HepG2 (cell line): ENCODE measurements around the gene PBOV1. TPM values are rescaled to one million over a fixed set of nuclear protein-coding genes. Genes with fewer than 3 reads are reported as not detected.
A peak's percentile ranks its signal among the peaks of the same experiment; 100 is the strongest.

Experiments
- FOSL2 ChIP-seq: sonication (generic); formaldehyde crosslinking; IDR thresholded peaks from 2 replicates; pipeline ENCODE4 v1.4.0; 2020; ENCODE audit warnings: missing genetic modification reagents
- FOXA3 ChIP-seq: IDR thresholded peaks from 2 replicates; pipeline ENCODE4 v1.6.1; 2016; ENCODE audit warnings: missing genetic modification reagents, missing compliant biosample characterization
- KLF6 ChIP-seq: IDR thresholded peaks from 2 replicates; pipeline ENCODE4 v1.8.0; 2016; ENCODE audit warnings: missing biosample characterization, missing genetic modification reagents
- RARG ChIP-seq: sonication (generic); formaldehyde crosslinking; IDR thresholded peaks from 2 replicates; pipeline ENCODE4 v1.4.0; 2020; ENCODE audit warnings: low read depth, mild to moderate bottlenecking, missing genetic modification reagents
- REPIN1 ChIP-seq: sonication (generic); formaldehyde crosslinking; IDR thresholded peaks from 2 replicates; pipeline ENCODE4 v1.8.0; 2022; ENCODE audit warnings: missing genetic modification reagents, low read depth, mild to moderate bottlenecking, borderline replicate concordance
- RXRB ChIP-seq: IDR thresholded peaks from 2 replicates; pipeline ENCODE4 v1.6.1; 2016; ENCODE audit warnings: borderline replicate concordance, missing genetic modification reagents, missing compliant biosample characterization
- SIX4 ChIP-seq: sonication (generic); formaldehyde crosslinking; IDR thresholded peaks from 2 replicates; pipeline ENCODE4 v1.4.0; 2020; ENCODE audit warnings: missing genetic modification reagents
- SKI ChIP-seq: fragments of 450-650 bp; IDR thresholded peaks from one replicate; pipeline ENCODE4 v1.6.1; 2018; ENCODE audit warnings: mild to moderate bottlenecking; ENCODE audit not compliant: partially characterized antibody
- SMAD3 ChIP-seq: sonication (generic); formaldehyde crosslinking; IDR thresholded peaks from 2 replicates; pipeline ENCODE4 v1.4.0; 2020; ENCODE audit warnings: missing genetic modification reagents
- ZBTB42 ChIP-seq: sonication (generic); formaldehyde crosslinking; IDR thresholded peaks from 2 replicates; pipeline ENCODE4 v1.5.0; 2020; ENCODE audit warnings: mild to moderate bottlenecking, missing genetic modification reagents
- ZMYM4 ChIP-seq: sonication (generic); formaldehyde crosslinking; IDR thresholded peaks from 2 replicates; pipeline ENCODE4 v1.8.1; 2023; ENCODE audit warnings: mild to moderate bottlenecking, missing genetic modification reagents
- ZNF350 ChIP-seq: sonication (generic); formaldehyde crosslinking; IDR thresholded peaks from 2 replicates; pipeline ENCODE4 v1.4.0; 2020; ENCODE audit warnings: mild to moderate bottlenecking, low read depth, missing genetic modification reagents, borderline replicate concordance
- polyA plus RNA-seq, 8 experiments: library from polyadenylated mRNA; depleted of rRNA in 3 of 8; stranded (reverse) in 7 of 8; unstranded in 1 of 8; fragments of >200 nt; fragmentation: Illumina TruSeq in 4 of 8; extraction: Trizol in 4 of 8; gene quantifications; 2 replicates each; pipeline versions ENCODE4 v1.2.1 to v1.2.3, GENCODE V29; 2011 to 2016; ENCODE audit warnings: low read depth in 4 of 8, missing spikeins in 1 of 8, mixed read lengths in 1 of 8; ENCODE audit not compliant: insufficient read depth in 1 of 8
- total RNA-seq, 5 experiments: library from RNA; depleted of rRNA; stranded (reverse); fragments of >200 nt; fragmentation: Illumina TruSeq; extraction: Trizol; gene quantifications; 2 replicates each; pipeline ENCODE4 v1.2.3, GENCODE V29; 2016; ENCODE audit warnings: low read depth in 1 of 5
- TF ChIP-seq, protein P1 (sequence below): sonication (generic); formaldehyde crosslinking; IDR thresholded peaks from one replicate; pipeline ENCODE4 v1.5.1; 2020; ENCODE audit warnings: mild to moderate bottlenecking, missing genetic modification reagents; ENCODE audit errors: not compliant biosample characterization
- TF ChIP-seq, protein P2 (sequence below): sonication (generic); formaldehyde crosslinking; IDR thresholded peaks from 2 replicates; pipeline ENCODE4 v1.5.0; 2020; ENCODE audit warnings: mild to moderate bottlenecking, missing genetic modification reagents, moderate library complexity
- TF ChIP-seq, protein P3 (sequence below): sonication (generic); formaldehyde crosslinking; IDR thresholded peaks from 2 replicates; pipeline ENCODE4 v1.9.0; 2022; ENCODE audit warnings: missing genetic modification reagents, mild to moderate bottlenecking, borderline replicate concordance
- TF ChIP-seq, protein P4 (sequence below): IDR thresholded peaks from 2 replicates; pipeline ENCODE4 v1.6.1; 2016; ENCODE audit warnings: control low read depth
- TF ChIP-seq, protein P5 (sequence below): IDR thresholded peaks from 2 replicates; pipeline ENCODE4 v1.6.1; 2016; ENCODE audit warnings: missing genetic modification reagents, missing compliant biosample characterization

Gene PBOV1
- total and polyA plus RNA-seq, 2 of the 13 experiments (the other 11 are each of a cell fraction or from before 2014, with no cell fraction given), result not detected

GRCh38 chr6:138227316-138227781, 9.1 kb upstream of the PBOV1 start (continued):
- TF ChIP-seq, protein P1, sequence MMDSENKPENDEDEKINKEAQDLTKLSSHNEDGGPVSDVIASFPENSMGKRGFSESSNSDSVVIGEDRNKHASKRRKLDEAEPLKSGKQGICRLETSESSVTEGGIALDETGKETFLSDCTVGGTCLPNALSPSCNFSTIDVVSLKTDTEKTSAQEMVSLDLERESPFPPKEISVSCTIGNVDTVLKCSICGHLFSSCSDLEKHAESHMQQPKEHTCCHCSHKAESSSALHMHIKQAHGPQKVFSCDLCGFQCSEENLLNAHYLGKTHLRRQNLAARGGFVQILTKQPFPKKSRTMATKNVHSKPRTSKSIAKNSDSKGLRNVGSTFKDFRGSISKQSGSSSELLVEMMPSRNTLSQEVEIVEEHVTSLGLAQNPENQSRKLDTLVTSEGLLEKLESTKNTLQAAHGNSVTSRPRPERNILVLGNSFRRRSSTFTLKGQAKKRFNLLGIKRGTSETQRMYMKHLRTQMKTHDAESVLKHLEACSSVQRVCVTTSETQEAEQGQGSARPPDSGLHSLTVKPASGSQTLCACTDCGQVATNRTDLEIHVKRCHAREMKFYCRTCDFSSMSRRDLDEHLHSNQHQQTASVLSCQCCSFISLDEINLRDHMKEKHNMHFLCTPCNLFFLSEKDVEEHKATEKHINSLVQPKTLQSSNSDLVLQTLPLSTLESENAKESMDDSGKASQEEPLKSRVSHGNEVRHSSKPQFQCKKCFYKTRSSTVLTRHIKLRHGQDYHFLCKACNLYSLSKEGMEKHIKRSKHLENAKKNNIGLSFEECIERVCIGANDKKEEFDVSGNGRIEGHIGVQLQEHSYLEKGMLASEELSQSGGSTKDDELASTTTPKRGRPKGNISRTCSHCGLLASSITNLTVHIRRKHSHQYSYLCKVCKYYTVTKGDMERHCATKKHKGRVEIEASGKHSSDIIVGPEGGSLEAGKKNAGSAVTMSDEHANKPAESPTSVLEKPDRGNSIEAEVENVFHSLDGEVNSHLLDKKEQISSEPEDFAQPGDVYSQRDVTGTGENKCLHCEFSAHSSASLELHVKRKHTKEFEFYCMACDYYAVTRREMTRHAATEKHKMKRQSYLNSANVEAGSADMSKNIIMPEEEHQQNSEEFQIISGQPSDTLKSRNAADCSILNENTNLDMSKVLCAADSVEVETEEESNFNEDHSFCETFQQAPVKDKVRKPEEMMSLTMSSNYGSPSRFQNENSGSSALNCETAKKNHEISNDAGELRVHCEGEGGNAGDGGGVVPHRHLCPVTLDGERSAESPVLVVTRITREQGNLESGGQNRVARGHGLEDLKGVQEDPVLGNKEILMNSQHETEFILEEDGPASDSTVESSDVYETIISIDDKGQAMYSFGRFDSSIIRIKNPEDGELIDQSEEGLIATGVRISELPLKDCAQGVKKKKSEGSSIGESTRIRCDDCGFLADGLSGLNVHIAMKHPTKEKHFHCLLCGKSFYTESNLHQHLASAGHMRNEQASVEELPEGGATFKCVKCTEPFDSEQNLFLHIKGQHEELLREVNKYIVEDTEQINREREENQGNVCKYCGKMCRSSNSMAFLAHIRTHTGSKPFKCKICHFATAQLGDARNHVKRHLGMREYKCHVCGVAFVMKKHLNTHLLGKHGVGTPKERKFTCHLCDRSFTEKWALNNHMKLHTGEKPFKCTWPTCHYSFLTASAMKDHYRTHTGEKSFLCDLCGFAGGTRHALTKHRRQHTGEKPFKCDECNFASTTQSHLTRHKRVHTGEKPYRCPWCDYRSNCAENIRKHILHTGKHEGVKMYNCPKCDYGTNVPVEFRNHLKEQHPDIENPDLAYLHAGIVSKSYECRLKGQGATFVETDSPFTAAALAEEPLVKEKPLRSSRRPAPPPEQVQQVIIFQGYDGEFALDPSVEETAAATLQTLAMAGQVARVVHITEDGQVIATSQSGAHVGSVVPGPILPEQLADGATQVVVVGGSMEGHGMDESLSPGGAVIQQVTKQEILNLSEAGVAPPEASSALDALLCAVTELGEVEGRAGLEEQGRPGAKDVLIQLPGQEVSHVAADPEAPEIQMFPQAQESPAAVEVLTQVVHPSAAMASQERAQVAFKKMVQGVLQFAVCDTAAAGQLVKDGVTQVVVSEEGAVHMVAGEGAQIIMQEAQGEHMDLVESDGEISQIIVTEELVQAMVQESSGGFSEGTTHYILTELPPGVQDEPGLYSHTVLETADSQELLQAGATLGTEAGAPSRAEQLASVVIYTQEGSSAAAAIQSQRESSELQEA (CRISPR knock-in tag), result no peak
- TF ChIP-seq SIX4 (CRISPR knock-in tag) (peak; percentile 93), KLF6 (CRISPR knock-in tag) (no peak), FOXA3 (CRISPR knock-in tag) (peak; percentile 83; the same call in 1 of the 2 replicates), RARG (no peak), SKI (peak; percentile 46), ZMYM4 (CRISPR knock-in tag) (peak; percentile 82), REPIN1 (CRISPR knock-in tag) (no peak), RXRB (CRISPR knock-in tag) (peak; percentile 90), FOSL2 (peak; percentile 42; the same call in 1 of the 2 replicates), ZBTB42 (CRISPR knock-in tag) (no peak), ZNF350 (CRISPR knock-in tag) (no peak; the same call in 1 of the 2 replicates), SMAD3 (peak; percentile 74; the same call in 1 of the 2 replicates)
- TF ChIP-seq, protein P2, sequence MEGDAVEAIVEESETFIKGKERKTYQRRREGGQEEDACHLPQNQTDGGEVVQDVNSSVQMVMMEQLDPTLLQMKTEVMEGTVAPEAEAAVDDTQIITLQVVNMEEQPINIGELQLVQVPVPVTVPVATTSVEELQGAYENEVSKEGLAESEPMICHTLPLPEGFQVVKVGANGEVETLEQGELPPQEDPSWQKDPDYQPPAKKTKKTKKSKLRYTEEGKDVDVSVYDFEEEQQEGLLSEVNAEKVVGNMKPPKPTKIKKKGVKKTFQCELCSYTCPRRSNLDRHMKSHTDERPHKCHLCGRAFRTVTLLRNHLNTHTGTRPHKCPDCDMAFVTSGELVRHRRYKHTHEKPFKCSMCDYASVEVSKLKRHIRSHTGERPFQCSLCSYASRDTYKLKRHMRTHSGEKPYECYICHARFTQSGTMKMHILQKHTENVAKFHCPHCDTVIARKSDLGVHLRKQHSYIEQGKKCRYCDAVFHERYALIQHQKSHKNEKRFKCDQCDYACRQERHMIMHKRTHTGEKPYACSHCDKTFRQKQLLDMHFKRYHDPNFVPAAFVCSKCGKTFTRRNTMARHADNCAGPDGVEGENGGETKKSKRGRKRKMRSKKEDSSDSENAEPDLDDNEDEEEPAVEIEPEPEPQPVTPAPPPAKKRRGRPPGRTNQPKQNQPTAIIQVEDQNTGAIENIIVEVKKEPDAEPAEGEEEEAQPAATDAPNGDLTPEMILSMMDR (CRISPR knock-in tag), result no peak
- TF ChIP-seq, protein P3, sequence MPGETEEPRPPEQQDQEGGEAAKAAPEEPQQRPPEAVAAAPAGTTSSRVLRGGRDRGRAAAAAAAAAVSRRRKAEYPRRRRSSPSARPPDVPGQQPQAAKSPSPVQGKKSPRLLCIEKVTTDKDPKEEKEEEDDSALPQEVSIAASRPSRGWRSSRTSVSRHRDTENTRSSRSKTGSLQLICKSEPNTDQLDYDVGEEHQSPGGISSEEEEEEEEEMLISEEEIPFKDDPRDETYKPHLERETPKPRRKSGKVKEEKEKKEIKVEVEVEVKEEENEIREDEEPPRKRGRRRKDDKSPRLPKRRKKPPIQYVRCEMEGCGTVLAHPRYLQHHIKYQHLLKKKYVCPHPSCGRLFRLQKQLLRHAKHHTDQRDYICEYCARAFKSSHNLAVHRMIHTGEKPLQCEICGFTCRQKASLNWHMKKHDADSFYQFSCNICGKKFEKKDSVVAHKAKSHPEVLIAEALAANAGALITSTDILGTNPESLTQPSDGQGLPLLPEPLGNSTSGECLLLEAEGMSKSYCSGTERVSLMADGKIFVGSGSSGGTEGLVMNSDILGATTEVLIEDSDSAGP (CRISPR knock-in tag), result no peak
- TF ChIP-seq, protein P4, sequence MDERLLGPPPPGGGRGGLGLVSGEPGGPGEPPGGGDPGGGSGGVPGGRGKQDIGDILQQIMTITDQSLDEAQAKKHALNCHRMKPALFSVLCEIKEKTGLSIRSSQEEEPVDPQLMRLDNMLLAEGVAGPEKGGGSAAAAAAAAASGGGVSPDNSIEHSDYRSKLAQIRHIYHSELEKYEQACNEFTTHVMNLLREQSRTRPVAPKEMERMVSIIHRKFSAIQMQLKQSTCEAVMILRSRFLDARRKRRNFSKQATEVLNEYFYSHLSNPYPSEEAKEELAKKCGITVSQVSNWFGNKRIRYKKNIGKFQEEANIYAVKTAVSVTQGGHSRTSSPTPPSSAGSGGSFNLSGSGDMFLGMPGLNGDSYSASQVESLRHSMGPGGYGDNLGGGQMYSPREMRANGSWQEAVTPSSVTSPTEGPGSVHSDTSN (CRISPR knock-in tag), result no peak; the same call in 1 of the 2 replicates
- TF ChIP-seq, protein P5, sequence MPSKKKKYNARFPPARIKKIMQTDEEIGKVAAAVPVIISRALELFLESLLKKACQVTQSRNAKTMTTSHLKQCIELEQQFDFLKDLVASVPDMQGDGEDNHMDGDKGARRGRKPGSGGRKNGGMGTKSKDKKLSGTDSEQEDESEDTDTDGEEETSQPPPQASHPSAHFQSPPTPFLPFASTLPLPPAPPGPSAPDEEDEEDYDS, result peak; percentile 82
